Testis (tissue), 2 donors: ENCODE measurements around the gene PRKAR2A.

Experiments
- CTCF ChIP-seq, 3 experiments: fragments of 450-650 bp in 2 of 3; fragments of 200-600 bp in 1 of 3; sonication (generic) in 1 of 3; IDR thresholded peaks; one replicate each; pipeline ENCODE4 v1.5.1; 2016 to 2019; ENCODE audit warnings: antibody characterized with exemption in 3 of 3, mild to moderate bottlenecking in 2 of 3, moderate library complexity in 1 of 3
- POLR2A ChIP-seq: fragments of 450-650 bp; IDR thresholded peaks from one replicate; pipeline ENCODE4 v1.6.1; 2017; ENCODE audit warnings: antibody characterized with exemption, mild to moderate bottlenecking, moderate library complexity

- no peak for TF ChIP-seq CTCF (IDR thresholded peaks at IDR 0.05)
- no peak for TF ChIP-seq POLR2A
These were observed 8.2 kb upstream of the PRKAR2A start for GRCh38 chr3:48855681-48856447.
